NCI-H446 treated with DMSO at 0.1 percent for 48 hours (cell line): ENCODE results near the gene SLC18A2.
"Not testable (repeated sequence)": the region's sequence is repeated elsewhere in the genome, so short reads cannot be mapped to it uniquely, and the experiment has no call there.

Experiments
- DNase-seq: peaks from one replicate; lab custom pipeline; 2025; lab: John Stamatoyannopoulos, UW

SLC18A2 gene

DNA sequence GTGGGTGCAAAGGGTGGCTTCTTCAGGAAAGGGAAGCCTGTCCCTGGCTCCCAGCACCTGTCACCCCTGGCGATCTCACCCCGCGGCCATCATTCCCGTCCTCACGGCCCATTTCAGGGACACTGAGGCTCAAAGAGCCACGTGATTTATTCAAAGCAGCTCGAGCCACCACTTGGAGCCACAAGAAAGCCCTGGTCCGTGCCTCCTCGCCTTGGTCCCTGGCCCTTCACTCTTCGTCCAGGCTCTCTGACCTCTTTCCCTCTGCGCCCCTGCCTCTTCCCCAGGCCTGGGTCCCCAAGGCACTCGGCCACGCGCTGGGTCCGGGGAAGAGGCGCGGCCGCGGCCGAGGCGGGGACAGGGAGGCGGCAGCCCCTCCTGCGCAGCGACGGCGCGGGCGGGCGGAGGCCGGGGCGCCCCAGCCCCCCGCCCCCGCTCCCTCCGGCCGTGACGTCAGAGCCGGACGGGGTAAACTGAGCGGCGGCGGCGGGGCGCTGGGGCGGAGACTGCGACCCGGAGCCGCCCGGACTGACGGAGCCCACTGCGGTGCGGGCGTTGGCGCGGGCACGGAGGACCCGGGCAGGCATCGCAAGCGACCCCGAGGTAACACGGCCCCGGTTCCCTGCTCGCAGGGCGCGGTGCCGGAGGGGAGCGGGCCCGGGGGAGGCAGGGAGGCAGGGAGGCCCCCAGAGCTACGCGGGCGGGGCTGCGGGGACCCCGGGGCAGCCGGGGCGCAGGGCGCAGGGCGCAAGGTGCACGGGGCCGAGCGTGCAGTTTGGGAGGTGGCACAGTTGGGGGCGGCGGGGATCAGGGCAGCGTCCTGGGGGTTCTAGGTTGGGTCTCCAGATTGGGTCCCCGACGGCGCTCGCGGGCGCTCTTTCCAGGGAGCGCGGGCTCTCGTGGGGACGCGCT is at the start of gene SLC18A2:
SLC18A2 (plus strand) TSS at position 494 of the 909 bp plus-strand sequence. CDS start 580 bp downstream, outside the sequence.
- no peak for DNase-seq

- DNase-seq = no peak
Observed at GRCh38 chr10:117197189-117197588, 43.7 kb upstream of the SLC18A2 start, which contains the start of gene KCNK18. KCNK18 (plus strand) TSS chr10:117197489; CDS start chr10:117197489, 0 bp downstream.

- no peak for DNase-seq
Observed at GRCh38 chr10:117198088-117198487, 42.8 kb upstream of the SLC18A2 start.

DNA sequence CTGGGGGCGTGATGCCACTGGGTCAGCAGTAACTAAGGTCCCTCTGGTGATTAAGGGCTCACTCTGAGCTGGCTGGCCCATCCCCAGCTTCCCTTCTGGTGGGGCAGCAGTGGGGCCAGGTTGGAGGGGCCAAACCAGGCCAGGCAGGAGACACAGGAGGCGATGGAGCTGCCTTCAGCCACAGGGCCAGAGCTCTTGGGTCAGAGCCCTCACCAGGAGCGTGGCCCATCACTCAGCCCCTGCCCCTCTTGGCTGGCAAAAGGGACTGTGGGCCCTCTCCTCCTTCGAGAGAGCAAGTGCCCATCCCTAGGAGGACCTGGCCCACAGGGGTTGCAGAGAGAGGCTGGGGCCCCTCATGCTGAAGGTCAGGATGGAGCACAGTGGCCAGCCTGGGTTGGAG is 39.1 kb upstream of the SLC18A2 start:
- no peak for DNase-seq

- DNase-seq = no peak
Observed at GRCh38 chr10:117204316-117204715, 36.6 kb upstream of the SLC18A2 start.

DNA sequence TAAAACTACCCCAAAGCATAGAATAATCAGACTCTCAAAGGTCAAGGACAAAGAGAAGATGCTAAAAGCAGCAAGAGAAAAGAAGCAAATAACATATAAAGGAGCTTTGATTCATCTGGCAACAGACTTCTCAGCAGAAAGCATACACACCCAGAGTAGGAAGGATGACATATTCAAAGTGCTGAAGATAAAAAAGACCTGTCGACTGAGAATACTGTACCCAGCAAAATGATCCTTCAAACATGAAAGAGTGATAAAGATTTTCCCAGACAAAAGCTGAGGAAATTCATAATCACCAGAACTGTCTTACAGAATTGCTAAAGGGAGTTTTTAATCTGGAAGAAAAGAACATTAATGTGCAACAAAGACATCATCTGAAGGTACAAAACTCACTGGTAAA is 28.7 kb upstream of the SLC18A2 start:
- DNase-seq = no peak

GRCh38 chr10:117214401-117214800 is 26.5 kb upstream of the SLC18A2 start:
- DNase-seq = no peak

DNA sequence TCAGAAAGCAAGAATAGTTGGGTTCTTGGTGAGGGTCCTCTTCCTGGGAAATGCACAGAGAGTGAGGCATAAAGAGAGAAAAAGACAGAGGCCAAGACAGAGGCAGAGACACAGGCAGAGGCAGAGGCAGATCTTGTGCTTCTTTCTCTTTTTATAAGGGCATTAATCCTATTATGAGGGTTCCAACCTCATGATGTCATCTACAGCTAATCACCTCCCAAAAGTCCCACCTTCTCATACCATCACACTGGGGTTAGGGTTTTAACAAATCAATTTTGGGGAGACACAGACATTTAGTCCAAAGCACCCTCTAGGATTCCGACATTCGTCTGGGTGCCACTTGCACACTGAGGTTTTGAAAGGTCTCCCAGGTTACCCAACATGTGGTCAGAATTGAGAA is 25.8 kb upstream of the SLC18A2 start:
- DNase-seq = no peak

- no peak for DNase-seq
Observed at GRCh38 chr10:117216028-117216427, 24.9 kb upstream of the SLC18A2 start.

GRCh38 chr10:117216611-117217195 is 24.2 kb upstream of the SLC18A2 start:
- DNase-seq = no peak

DNA sequence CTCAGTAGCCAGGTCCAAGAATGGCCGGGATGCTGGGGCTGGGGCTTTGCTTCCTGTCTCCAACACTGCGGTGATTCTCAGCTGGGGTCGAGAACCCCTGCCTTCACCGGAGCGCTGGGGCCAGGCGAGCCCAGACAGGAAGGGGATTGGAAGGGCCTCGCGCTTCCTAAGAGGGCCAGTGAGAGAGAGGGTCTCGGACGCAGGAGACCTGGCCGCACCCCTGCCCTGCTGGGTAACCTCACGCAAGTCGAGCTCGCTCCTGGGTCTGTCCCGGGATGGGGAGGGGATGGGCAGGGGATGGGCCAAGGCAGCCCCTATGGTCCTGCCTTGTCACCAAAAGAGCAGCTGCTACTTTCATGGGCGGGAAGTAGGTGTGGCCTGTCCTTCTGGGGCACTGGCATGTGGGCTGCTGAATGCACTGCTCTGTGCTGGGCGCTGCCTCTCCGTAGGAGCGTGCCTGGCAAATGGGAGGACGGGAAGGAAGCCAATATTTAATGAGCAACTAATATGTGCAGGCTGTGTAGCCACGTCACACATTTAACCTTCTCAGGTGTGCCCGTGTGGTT is 23.6 kb upstream of the SLC18A2 start:
- no peak for DNase-seq

GRCh38 chr10:117218654-117219053 is 22.3 kb upstream of the SLC18A2 start:
- DNase-seq = no peak

GRCh38 chr10:117221156-117221711 is 19.7 kb upstream of the SLC18A2 start:
- DNase-seq = no peak

DNA sequence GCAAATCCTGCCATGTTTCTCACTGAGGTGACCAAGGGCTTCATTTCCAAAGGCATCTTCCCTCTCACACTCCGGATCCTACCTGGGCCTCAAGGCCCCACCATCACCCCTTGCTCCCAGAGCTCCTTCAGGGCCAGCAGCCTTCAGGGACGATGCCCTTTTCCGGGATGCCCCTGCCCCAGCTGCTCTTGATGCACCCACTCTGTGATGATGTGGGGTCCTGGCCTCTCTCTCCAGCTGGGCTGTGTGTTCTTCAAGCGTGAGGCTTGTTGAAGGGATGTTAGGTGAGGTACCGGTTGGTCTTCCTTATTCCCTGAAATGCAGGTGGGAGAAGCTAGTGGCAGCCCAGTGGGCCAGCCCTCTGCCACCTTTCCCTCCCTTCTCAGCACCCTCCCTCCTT is 18.4 kb upstream of the SLC18A2 start:
- DNase-seq = no peak

GRCh38 chr10:117222976-117223692 is 17.8 kb upstream of the SLC18A2 start:
- no peak for DNase-seq

GRCh38 chr10:117223693-117224430 is 17.1 kb upstream of the SLC18A2 start:
- no peak for DNase-seq

GRCh38 chr10:117224881-117225280 is 16.0 kb upstream of the SLC18A2 start:
- no peak for DNase-seq

- peak; percentile 22 for DNase-seq
Observed at GRCh38 chr10:117226813-117227451, 14.0 kb upstream of the SLC18A2 start.

- DNase-seq = no peak
Observed at GRCh38 chr10:117228210-117228609, 12.7 kb upstream of the SLC18A2 start.

DNA sequence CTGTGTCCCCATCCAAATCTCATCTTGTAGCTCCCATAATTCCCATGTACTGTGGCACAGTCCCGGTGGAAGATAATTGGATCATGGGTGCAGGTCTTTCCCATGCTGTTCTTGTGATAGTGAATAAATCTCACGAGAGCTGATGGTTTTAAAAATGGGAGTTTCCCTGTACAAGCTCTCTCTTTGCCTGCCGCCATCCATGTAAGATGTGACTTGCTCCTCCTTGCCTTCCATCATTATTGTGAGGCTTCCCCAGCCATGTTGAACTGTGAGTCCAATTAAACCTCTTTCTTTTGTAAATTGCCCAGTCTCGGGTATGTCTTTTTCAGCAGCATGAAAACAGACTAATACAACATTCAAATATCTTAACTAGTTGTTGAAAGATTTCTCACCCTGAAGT is 10.8 kb upstream of the SLC18A2 start:
- DNase-seq = not testable (repeated sequence)
